Astrocyte (in vitro differentiated cells and primary cell): ENCODE results near the gene SVOPL.

ENCODE experiments used
- CTCF ChIP-seq: IDR thresholded peaks from 2 replicates; pipeline ENCODE4 v1.5.1; 2011; ENCODE audit warnings: low read depth, mild to moderate bottlenecking, inconsistent platforms, low read length, moderate library complexity; ENCODE audit not compliant: insufficient read depth
- EZH2 ChIP-seq: IDR thresholded peaks from 2 replicates; pipeline ENCODE4 v1.6.1; 2012; ENCODE audit warnings: mild to moderate bottlenecking, low read length, inconsistent platforms; ENCODE audit not compliant: insufficient read depth

GRCh38 chr7:138661069-138661635 lies 40.0 kb downstream of the SVOPL start:
- TF ChIP-seq CTCF (no peak), EZH2 (no peak)
